ENCODE results near the gene ADGRG6.

ADGRG6 gene

GRCh38 chr6:142262231-142262630 is 39.6 kb upstream of the ADGRG6 start:
- no peak for DNase-seq (ENCODE audit: low read depth)
- H3K4me3 ChIP-seq (ENCODE audit: control insufficient read depth, low read depth, low read length) = no peak overlapping the region
- TF ChIP-seq CTCF (conservative IDR thresholded peaks at IDR 0.05; ENCODE audit: control insufficient read depth, insufficient read depth, low read depth, low read length) = no peak

GRCh38 chr6:142265476-142265875 is 36.3 kb upstream of the ADGRG6 start:
- TF ChIP-seq CTCF (conservative IDR thresholded peaks at IDR 0.05; ENCODE audit: control insufficient read depth, insufficient read depth, low read depth, low read length) = no peak
- no peak overlapping the region for H3K4me3 ChIP-seq (ENCODE audit: control insufficient read depth, low read depth, low read length)
- DNase-seq (ENCODE audit: low read depth) = no peak

- TF ChIP-seq CTCF (conservative IDR thresholded peaks at IDR 0.05; ENCODE audit: control insufficient read depth, insufficient read depth, low read depth, low read length) = no peak
- no peak for DNase-seq (ENCODE audit: low read depth)
- H3K4me3 ChIP-seq (ENCODE audit: control insufficient read depth, low read depth, low read length) = no peak overlapping the region
Observed at GRCh38 chr6:142266060-142266459, 35.7 kb upstream of the ADGRG6 start.

GRCh38 chr6:142271476-142271875 is 30.3 kb upstream of the ADGRG6 start:
- TF ChIP-seq CTCF (conservative IDR thresholded peaks at IDR 0.05; ENCODE audit: control insufficient read depth, insufficient read depth, low read depth, low read length) = no peak
- DNase-seq (ENCODE audit: low read depth) = no peak
- no peak overlapping the region for H3K4me3 ChIP-seq (ENCODE audit: control insufficient read depth, low read depth, low read length)

GRCh38 chr6:142274656-142275055 is 27.2 kb upstream of the ADGRG6 start:
- no peak overlapping the region for H3K4me3 ChIP-seq (ENCODE audit: control insufficient read depth, low read depth, low read length)
- DNase-seq (ENCODE audit: low read depth) = no peak
- no peak for TF ChIP-seq CTCF (conservative IDR thresholded peaks at IDR 0.05; ENCODE audit: control insufficient read depth, insufficient read depth, low read depth, low read length)

GRCh38 chr6:142275236-142276006 is 26.4 kb upstream of the ADGRG6 start:
- TF ChIP-seq CTCF (conservative IDR thresholded peaks at IDR 0.05; ENCODE audit: control insufficient read depth, insufficient read depth, low read depth, low read length) = no peak
- no peak overlapping the region for H3K4me3 ChIP-seq (ENCODE audit: control insufficient read depth, low read depth, low read length)
- no peak for DNase-seq (ENCODE audit: low read depth)
